GM12892 (cell line): Measurements from ENCODE around the gene ZNF473.

Experiments used
- POLR2A ChIP-seq: IDR thresholded peaks from 2 replicates; pipeline ENCODE4 v1.6.1; 2011; ENCODE audit warnings: low read depth, low read length, control low read depth
- POLR2AphosphoS5 ChIP-seq: IDR thresholded peaks from 2 replicates; pipeline ENCODE4 v1.6.1; 2011; ENCODE audit warnings: low read depth, low read length, control low read depth

- no peak for TF ChIP-seq POLR2A
- no peak for TF ChIP-seq POLR2AphosphoS5
These were observed 11.1 kb downstream of the ZNF473 start for GRCh38 chr19:50036908-50037307.
